ENCODE measurements around the gene NPSR1.
"Not testable (repeated sequence)": the region's sequence is repeated elsewhere in the genome, so short reads cannot be mapped to it uniquely, and the experiment has no call there.

The NPSR1 gene

GRCh38 chr7:34814203-34814842 lies 156.3 kb downstream of the NPSR1 start:
- H3K27me3 ChIP-seq (ENCODE audit: control insufficient read depth, insufficient read depth, low read length); H3K27ac ChIP-seq (ENCODE audit: low read length); H3K4me1 ChIP-seq (ENCODE audit: control insufficient read depth, low read depth, low read length); H3K9ac ChIP-seq (ENCODE audit: low read length); H3K4me3 ChIP-seq (ENCODE audit: low read length); H3K36me3 ChIP-seq (ENCODE audit: control insufficient read depth, low read depth, low read length); H3K9me3 ChIP-seq (ENCODE audit: control insufficient read depth, low read depth, low read length): not testable (repeated sequence)

GRCh38 chr7:34821932-34822558 lies 164.0 kb downstream of the NPSR1 start:
- Histone ChIP-seq H3K27me3 (ENCODE audit: control insufficient read depth, insufficient read depth, low read length) (no peaks in the 10 kb centered on the region), H3K4me1 (ENCODE audit: control insufficient read depth, low read depth, low read length) (no peaks in the 10 kb centered on the region), H3K36me3 (ENCODE audit: control insufficient read depth, low read depth, low read length) (no peaks in the 10 kb centered on the region), H3K27ac (ENCODE audit: low read length) (no peak overlapping the region), H3K4me3 (ENCODE audit: low read length) (no peak overlapping the region), H3K9ac (ENCODE audit: low read length) (no peak overlapping the region), H3K9me3 (ENCODE audit: control insufficient read depth, low read depth, low read length) (no peaks in the 10 kb centered on the region)

- no peaks in the 10 kb centered on the region for H3K9me3 ChIP-seq (ENCODE audit: control insufficient read depth, low read depth, low read length)
- H3K36me3 ChIP-seq (ENCODE audit: control insufficient read depth, low read depth, low read length) = no peaks in the 10 kb centered on the region
- H3K27me3 ChIP-seq (ENCODE audit: control insufficient read depth, insufficient read depth, low read length) = no peaks in the 10 kb centered on the region
Measured at GRCh38 chr7:34823650-34824258, 165.7 kb downstream of the NPSR1 start.

DNA sequence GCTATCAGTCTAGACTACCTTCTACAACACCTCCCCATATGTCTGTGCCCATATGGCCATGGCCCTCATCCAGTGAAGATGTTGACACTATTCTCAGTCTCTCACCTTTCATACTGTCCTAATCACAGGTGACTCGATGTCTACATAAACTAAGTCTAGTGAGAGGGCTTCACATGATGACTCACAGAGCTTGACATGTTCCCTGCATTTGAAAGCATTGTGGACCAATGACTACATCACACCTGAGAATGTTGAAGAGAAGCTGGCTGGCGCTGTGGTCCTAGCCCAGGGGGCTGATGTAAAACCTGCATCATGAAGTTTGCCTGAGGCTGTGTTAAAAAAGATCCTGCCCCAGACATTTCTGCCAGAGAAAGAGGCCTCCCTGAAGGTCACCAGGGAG lies 167.2 kb downstream of the NPSR1 start:
- no peak overlapping the region for H3K9ac ChIP-seq (ENCODE audit: low read length)
- no peak overlapping the region for H3K27ac ChIP-seq (ENCODE audit: low read length)
- no peaks in the 10 kb centered on the region for H3K4me1 ChIP-seq (ENCODE audit: control insufficient read depth, low read depth, low read length)
- no peaks in the 10 kb centered on the region for H3K36me3 ChIP-seq (ENCODE audit: control insufficient read depth, low read depth, low read length)
- H3K4me3 ChIP-seq (ENCODE audit: low read length) = no peak overlapping the region
- H3K27me3 ChIP-seq (ENCODE audit: control insufficient read depth, insufficient read depth, low read length) = no peaks in the 10 kb centered on the region
- H3K9me3 ChIP-seq (ENCODE audit: control insufficient read depth, low read depth, low read length) = no peaks in the 10 kb centered on the region

More at GRCh38 chr7:34823650-34824258, 165.7 kb downstream of the NPSR1 start:
- H3K9ac ChIP-seq (ENCODE audit: low read length) = no peak overlapping the region
- H3K4me1 ChIP-seq (ENCODE audit: control insufficient read depth, low read depth, low read length) = no peaks in the 10 kb centered on the region
- H3K27ac ChIP-seq (ENCODE audit: low read length) = no peak overlapping the region
- H3K4me3 ChIP-seq (ENCODE audit: low read length) = no peak overlapping the region

- Histone ChIP-seq H3K27ac (ENCODE audit: low read length) (no peak overlapping the region), H3K4me3 (ENCODE audit: low read length) (no peak overlapping the region), H3K27me3 (ENCODE audit: control insufficient read depth, insufficient read depth, low read length) (no peaks in the 10 kb centered on the region), H3K36me3 (ENCODE audit: control insufficient read depth, low read depth, low read length) (no peaks in the 10 kb centered on the region), H3K9me3 (ENCODE audit: control insufficient read depth, low read depth, low read length) (no peaks in the 10 kb centered on the region), H3K9ac (ENCODE audit: low read length) (no peak overlapping the region), H3K4me1 (ENCODE audit: control insufficient read depth, low read depth, low read length) (no peaks in the 10 kb centered on the region)
Measured at GRCh38 chr7:34830390-34830789, 172.4 kb downstream of the NPSR1 start.

- H3K4me1 ChIP-seq (ENCODE audit: control insufficient read depth, low read depth, low read length) = no peaks in the 10 kb centered on the region
- no peak overlapping the region for H3K27ac ChIP-seq (ENCODE audit: low read length)
- no peaks in the 10 kb centered on the region for H3K9me3 ChIP-seq (ENCODE audit: control insufficient read depth, low read depth, low read length)
- H3K4me3 ChIP-seq (ENCODE audit: low read length) = no peak overlapping the region
- no peaks in the 10 kb centered on the region for H3K36me3 ChIP-seq (ENCODE audit: control insufficient read depth, low read depth, low read length)
- H3K27me3 ChIP-seq (ENCODE audit: control insufficient read depth, insufficient read depth, low read length) = no peaks in the 10 kb centered on the region
- no peak overlapping the region for H3K9ac ChIP-seq (ENCODE audit: low read length)
Measured at GRCh38 chr7:34831436-34831835, 173.4 kb downstream of the NPSR1 start.

GRCh38 chr7:34832020-34832419 lies 174.0 kb downstream of the NPSR1 start:
- Histone ChIP-seq H3K9ac (ENCODE audit: low read length) (no peak overlapping the region), H3K9me3 (ENCODE audit: control insufficient read depth, low read depth, low read length) (no peaks in the 10 kb centered on the region)

DNA sequence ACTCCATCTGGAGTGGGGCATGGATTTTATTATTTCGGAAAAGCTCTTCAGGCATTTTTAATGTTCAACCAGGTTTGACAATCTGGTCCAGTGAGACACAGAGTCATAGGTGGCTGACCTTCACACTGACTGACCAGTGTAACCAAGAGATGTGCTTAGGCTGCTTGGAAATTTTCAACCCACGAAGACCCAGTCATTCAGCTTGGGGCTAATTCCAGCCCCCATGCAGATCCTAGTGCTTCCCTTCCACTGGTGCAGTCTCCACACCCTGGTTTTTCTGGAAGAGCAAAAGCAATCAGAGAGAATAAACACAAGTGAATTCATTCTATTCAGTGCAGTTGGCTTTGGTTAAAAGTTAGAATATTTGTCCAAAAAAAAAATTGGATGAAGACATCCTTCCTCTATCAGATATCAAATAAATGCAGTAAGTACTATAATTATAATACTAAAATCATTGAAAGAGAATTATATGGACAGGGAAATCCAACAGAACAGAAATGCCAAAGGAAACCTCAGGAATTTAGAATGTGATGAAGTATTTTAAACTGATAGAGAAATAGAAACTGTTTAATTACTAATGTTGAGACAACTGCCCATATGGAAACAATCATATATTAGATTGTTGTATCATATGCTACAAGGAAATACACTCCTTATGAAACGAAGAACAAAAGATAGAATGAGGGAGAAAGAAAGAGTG lies 178.0 kb downstream of the NPSR1 start:
- no peaks in the 10 kb centered on the region for H3K4me1 ChIP-seq (ENCODE audit: control insufficient read depth, low read depth, low read length)
- H3K27me3 ChIP-seq (ENCODE audit: control insufficient read depth, insufficient read depth, low read length) = no peaks in the 10 kb centered on the region
- H3K4me3 ChIP-seq (ENCODE audit: low read length) = no peak overlapping the region
- no peaks in the 10 kb centered on the region for H3K9me3 ChIP-seq (ENCODE audit: control insufficient read depth, low read depth, low read length)
- H3K9ac ChIP-seq (ENCODE audit: low read length) = no peak overlapping the region
- no peak overlapping the region for H3K27ac ChIP-seq (ENCODE audit: low read length)
- no peaks in the 10 kb centered on the region for H3K36me3 ChIP-seq (ENCODE audit: control insufficient read depth, low read depth, low read length)

More at GRCh38 chr7:34832020-34832419, 174.0 kb downstream of the NPSR1 start:
- Histone ChIP-seq H3K36me3 (ENCODE audit: control insufficient read depth, low read depth, low read length) (no peaks in the 10 kb centered on the region), H3K27ac (ENCODE audit: low read length) (no peak overlapping the region), H3K27me3 (ENCODE audit: control insufficient read depth, insufficient read depth, low read length) (no peaks in the 10 kb centered on the region), H3K4me1 (ENCODE audit: control insufficient read depth, low read depth, low read length) (no peaks in the 10 kb centered on the region), H3K4me3 (ENCODE audit: low read length) (no peak overlapping the region)

DNA sequence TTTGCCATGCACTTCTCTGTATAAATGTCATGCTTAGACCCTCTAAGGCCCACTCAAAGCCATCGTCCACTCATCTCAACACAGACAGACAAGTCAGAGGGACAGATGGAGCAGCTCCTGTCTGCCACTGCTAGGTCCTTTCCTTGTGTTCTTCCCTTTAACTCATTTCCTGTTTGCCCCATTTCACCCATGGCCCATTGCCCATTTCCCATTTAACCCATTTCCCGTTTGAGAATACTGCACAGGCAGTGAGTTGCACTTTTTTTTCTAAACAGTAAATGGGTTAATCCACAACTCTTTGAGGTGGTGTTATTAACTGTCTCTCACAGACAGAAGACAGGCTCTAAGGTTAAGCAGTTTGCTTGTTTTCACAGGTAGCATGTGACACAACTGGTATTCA lies 179.3 kb downstream of the NPSR1 start:
- H3K27me3 ChIP-seq (ENCODE audit: control insufficient read depth, insufficient read depth, low read length) = no peaks in the 10 kb centered on the region
- no peaks in the 10 kb centered on the region for H3K36me3 ChIP-seq (ENCODE audit: control insufficient read depth, low read depth, low read length)
- no peak overlapping the region for H3K27ac ChIP-seq (ENCODE audit: low read length)
- no peak overlapping the region for H3K9ac ChIP-seq (ENCODE audit: low read length)
- no peaks in the 10 kb centered on the region for H3K4me1 ChIP-seq (ENCODE audit: control insufficient read depth, low read depth, low read length)
- H3K9me3 ChIP-seq (ENCODE audit: control insufficient read depth, low read depth, low read length) = no peaks in the 10 kb centered on the region
- no peak overlapping the region for H3K4me3 ChIP-seq (ENCODE audit: low read length)

GRCh38 chr7:34837801-34838201 lies 179.8 kb downstream of the NPSR1 start:
- Histone ChIP-seq H3K36me3 (ENCODE audit: control insufficient read depth, low read depth, low read length) (no peaks in the 10 kb centered on the region), H3K9ac (ENCODE audit: low read length) (no peak overlapping the region), H3K27me3 (ENCODE audit: control insufficient read depth, insufficient read depth, low read length) (no peaks in the 10 kb centered on the region), H3K4me3 (ENCODE audit: low read length) (no peak overlapping the region), H3K4me1 (ENCODE audit: control insufficient read depth, low read depth, low read length) (no peaks in the 10 kb centered on the region), H3K27ac (ENCODE audit: low read length) (no peak overlapping the region), H3K9me3 (ENCODE audit: control insufficient read depth, low read depth, low read length) (no peaks in the 10 kb centered on the region)

GRCh38 chr7:34838329-34838728 lies 180.3 kb downstream of the NPSR1 start:
- Histone ChIP-seq H3K27ac (ENCODE audit: low read length) (no peak overlapping the region), H3K27me3 (ENCODE audit: control insufficient read depth, insufficient read depth, low read length) (no peaks in the 10 kb centered on the region), H3K9me3 (ENCODE audit: control insufficient read depth, low read depth, low read length) (no peaks in the 10 kb centered on the region), H3K4me3 (ENCODE audit: low read length) (no peak overlapping the region), H3K9ac (ENCODE audit: low read length) (no peak overlapping the region), H3K4me1 (ENCODE audit: control insufficient read depth, low read depth, low read length) (no peaks in the 10 kb centered on the region), H3K36me3 (ENCODE audit: control insufficient read depth, low read depth, low read length) (no peaks in the 10 kb centered on the region)
